Peyer's patch (tissue), 4 donors: ENCODE results near the gene SUMO3.

Experiments used
- POLR2A ChIP-seq, 2 donors: fragments of 450-650 bp; IDR thresholded peaks; one replicate each; pipeline ENCODE4 v1.5.1; 2017; ENCODE audit warnings: antibody characterized with exemption in 2 of 2, mild to moderate bottlenecking in 2 of 2, moderate library complexity in 2 of 2
- TF ChIP-seq, protein P1 (sequence below), 6 experiments: fragments of 450-650 bp in 4 of 6; fragments of 200-600 bp in 2 of 6; sonication (generic) in 1 of 6; IDR thresholded peaks; one replicate each; pipeline ENCODE4 v1.5.1; 2017 to 2019; ENCODE audit warnings: antibody characterized with exemption in 6 of 6, mild to moderate bottlenecking in 3 of 6, moderate library complexity in 1 of 6

GRCh38 chr21:44802396-44803153, 15.3 kb downstream of the SUMO3 start:
- no peak for TF ChIP-seq POLR2A (IDR thresholded peaks at IDR 0.05)
- TF ChIP-seq, protein P1, sequence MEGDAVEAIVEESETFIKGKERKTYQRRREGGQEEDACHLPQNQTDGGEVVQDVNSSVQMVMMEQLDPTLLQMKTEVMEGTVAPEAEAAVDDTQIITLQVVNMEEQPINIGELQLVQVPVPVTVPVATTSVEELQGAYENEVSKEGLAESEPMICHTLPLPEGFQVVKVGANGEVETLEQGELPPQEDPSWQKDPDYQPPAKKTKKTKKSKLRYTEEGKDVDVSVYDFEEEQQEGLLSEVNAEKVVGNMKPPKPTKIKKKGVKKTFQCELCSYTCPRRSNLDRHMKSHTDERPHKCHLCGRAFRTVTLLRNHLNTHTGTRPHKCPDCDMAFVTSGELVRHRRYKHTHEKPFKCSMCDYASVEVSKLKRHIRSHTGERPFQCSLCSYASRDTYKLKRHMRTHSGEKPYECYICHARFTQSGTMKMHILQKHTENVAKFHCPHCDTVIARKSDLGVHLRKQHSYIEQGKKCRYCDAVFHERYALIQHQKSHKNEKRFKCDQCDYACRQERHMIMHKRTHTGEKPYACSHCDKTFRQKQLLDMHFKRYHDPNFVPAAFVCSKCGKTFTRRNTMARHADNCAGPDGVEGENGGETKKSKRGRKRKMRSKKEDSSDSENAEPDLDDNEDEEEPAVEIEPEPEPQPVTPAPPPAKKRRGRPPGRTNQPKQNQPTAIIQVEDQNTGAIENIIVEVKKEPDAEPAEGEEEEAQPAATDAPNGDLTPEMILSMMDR (IDR thresholded peaks at IDR 0.05) = no peak
